HG02678 (cell line): ENCODE results near the gene THBS4.

ENCODE experiments used
- ATAC-seq: cut with Tn5 transposase; IDR thresholded peaks from one replicate; pipeline ENCODE4 v1.9.1; 2021; ENCODE audit warnings: mild to moderate bottlenecking, moderate library complexity; ENCODE audit not compliant: unreplicated experiment

The THBS4 gene

DNA sequence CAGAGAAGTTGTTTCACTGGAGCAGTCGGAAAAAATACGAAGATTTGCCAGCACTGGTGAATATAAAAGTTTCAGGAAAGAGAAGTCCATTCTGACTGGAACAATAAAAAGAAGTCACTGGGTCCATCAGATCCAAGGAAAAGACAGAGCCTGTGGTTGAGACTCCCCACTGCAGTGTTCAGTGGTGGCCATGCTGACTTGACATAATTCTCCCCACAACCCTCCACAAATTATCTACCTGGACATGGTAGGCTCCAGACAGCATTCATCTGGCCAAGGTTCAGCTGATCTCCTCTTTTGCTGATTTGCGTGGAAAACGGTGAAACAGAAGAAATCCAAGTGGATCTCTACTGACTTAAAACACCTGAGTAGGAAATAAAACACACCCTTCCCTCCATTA, 8.0 kb downstream of the THBS4 start:
- ATAC-seq, result no peak

DNA sequence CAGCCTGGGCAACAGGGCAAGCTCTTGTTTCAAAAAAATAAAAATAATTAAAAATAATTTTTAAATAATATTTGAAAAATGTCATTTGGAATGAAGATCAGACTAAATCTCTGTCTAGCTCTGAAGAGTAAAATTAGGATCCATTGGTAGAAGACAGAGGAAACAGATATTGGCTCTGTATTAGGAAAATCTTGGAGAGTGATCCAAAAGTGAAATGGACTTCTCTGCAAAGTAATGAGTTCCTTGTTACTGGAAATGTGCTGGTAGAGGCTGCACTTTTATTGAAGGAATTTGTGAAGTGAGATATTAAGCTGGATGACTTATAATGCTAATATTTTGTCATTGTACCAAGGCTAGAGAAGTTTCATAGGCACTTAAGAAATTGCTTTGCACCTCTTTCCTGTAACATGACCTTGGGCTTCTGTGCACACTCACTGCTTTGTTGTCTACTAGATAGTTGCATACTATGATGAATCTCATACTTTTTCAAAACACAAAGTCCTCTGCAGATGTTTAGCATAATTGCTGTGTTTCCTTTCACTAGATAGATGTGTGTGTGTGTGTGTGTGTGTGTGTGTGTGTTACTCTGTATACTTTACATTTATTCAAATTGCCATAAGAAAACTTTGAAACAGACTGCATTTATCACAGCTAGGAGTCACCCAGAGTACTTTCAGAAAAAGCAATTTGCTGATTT, 13.1 kb downstream of the THBS4 start:
- ATAC-seq, result no peak

DNA sequence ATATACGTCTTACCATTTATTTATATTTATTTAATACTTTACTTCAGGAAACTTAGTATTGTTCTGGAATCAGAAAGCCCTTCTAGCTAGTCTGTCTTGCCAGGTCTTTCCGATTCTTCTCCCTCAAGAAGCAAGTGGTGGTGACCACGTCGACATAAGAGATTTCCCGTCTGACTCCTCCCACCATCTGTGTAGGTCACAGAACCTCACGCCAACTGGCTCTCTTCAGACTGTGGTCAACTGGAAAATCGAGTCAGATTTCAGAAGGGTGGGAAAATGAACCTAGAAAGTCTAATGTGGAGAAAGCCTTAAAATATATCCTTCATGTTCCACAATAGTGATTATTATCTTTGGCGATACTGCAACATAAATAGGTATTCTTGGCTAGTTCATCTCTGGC, 17.3 kb downstream of the THBS4 start:
- ATAC-seq, result no peak

DNA sequence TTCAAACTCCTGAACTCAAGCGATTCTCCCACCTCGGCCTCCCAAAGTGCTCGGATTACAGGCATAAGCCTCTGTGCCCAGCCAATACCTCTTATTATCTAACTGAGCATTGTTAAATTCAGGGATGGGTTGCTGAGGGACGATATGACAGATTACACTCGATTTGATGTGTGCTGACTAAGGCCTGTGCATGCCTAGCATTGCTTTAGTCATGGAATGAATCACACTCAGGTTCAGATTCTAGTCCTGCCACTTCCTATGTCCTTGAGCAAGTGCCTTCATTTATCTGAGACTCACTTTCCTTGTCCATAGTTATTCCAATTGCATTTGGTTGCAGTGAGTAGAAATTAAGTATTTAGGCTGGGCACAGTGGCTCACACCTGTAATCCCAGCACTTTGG, 19.5 kb downstream of the THBS4 start:
- ATAC-seq, result no peak

DNA sequence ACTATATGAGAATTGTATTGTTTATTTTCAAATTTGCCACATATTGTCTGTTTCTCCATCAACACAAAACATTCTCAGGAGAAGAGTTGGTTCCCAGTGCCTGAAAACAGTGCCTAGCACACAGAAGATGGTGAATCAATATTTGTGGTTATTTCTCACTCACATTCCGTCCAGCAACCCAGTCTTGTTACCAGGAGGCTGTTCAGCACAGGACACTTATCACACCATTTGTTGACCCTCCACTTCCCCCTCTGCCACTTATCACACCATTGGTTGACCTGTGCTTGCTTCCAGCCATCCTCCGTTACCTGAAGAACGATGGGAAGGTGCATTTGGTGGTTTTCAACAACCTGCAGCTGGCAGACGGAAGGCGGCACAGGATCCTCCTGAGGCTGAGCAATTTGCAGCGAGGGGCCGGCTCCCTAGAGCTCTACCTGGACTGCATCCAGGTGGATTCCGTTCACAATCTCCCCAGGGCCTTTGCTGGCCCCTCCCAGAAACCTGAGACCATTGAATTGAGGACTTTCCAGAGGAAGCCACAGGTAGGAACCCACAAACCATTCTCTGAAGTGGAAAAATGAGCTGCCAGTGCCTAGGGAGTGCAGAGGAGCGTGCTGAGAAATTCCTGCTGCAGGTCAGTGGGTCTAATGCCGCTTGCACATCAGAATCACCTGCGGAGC, 20.5 kb downstream of the THBS4 start:
- no peak for ATAC-seq

DNA sequence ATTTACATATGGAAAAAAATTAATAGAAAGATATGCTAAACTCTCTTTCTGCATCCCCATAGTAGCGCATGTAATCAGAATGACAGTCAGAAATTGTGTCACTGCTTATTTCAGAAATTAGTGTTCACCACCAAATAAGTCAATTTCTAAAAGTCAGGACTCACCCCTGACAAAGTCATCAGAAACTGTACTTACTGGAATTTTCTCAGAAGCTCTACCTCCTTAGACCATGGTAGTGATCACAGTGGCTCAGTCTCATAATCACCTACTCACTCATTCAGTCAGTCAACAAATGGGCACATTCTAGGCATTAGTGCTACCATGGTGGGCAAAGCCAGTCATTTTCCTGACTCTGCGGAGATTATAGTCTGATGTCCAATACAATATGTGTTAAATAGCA, 22.0 kb downstream of the THBS4 start:
- no peak for ATAC-seq

DNA sequence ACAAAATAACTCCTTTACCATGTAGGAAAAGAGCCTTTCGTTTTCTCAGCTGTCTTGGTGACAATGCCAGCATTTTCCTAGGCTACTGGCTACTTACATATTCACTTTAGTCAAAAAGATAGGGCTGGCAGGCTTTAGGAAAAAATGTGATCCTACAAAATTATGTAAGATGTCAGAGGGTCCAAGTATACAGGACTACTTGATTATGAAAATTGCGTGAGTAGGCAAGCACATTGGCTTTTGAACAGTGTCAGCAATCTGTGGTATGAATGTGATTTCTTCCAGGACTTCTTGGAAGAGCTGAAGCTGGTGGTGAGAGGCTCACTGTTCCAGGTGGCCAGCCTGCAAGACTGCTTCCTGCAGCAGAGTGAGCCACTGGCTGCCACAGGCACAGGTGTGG, 22.8 kb downstream of the THBS4 start:
- no peak for ATAC-seq

DNA sequence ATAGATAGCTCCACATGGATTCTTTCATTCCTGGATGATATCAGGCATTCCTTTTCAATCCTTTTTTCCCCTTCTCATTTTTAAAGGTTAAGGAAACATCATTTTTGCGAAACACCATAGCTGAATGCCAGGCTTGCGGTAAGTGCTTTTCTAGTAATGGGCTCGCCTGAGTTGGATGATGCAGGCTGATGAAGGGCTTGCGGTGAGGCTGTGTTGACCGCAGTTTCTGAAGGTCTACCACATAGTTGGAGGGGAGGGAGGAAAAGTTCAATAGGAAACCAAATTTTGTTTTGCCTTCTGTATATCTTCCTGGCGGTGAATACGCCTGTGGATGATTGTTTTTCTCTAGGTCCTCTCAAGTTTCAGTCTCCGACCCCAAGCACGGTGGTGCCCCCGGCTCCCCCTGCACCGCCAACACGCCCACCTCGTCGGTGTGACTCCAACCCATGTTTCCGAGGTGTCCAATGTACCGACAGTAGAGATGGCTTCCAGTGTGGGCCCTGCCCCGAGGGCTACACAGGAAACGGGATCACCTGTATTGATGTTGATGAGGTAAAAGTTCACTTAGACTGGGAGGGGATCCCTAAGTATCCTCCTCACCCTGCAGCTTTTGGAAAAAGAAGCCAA, 24.3 kb downstream of the THBS4 start:
- no peak for ATAC-seq

DNA sequence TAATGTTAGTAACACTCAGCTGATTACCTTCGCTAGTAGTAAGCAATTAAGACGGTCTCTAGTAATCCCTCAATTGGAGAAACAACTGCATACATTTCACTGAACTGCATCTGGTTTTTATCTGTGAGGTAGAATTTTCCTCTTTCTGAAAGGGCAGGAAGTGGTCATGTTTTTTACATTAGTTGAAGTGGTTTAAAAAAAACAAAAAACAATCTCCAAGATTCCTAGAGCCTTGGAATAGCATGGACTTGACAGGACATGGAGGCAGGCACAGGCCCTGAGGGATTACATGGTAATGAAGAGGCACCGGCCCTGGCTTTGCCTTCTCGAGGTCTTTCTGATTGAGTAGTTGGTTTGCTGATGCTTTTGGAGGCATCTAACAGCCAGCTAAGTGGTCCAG, 25.8 kb downstream of the THBS4 start:
- no peak for ATAC-seq

DNA sequence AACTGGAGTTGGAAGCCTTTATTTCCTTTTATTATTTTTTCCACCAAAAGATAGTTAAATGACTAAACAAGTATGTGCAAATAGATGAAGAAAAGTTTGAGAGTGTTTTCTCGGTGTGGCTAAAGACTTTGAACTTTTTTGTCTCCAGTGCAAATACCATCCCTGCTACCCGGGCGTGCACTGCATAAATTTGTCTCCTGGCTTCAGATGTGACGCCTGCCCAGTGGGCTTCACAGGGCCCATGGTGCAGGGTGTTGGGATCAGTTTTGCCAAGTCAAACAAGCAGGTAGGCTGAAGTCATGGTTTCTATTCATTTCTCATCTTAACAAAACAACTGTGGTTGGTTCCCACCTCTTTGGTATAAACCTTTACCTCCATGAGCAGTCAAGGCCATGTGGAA, 26.4 kb downstream of the THBS4 start:
- no peak for ATAC-seq

DNA sequence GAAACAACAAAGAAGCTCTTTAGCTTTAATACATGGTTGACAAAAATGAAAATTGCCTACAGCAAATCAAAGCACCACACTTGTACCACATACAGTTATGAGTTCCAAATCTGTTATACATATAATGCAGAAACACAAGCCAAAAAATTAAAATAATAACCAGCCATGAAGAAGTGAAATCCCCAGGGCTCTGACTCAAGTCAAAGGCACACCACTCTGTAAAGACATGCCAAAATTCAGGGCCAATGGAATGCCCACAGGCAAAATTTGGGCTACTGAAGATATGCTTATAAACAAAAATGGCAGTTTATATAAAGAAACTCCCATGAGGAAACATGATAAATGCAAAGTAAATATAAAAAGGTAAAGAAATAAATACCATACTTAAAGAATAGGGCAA, 29.0 kb downstream of the THBS4 start:
- no peak for ATAC-seq

DNA sequence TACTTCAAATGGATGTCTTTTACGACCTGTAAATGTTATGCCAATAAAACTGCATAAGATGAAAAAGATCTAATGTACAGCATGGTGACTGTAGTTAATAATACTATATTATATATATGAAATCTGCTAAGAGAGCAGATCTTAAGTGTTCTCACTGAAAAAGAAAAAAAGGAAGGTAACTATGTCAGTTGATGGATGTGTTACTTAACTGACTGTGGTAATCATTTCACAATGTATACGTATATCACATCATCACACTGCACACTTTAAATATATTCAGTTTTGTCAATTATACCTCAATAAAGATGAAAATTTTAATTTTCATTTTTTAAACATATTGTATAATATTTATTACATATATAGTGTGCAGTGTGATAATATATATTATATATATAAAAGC, 31.9 kb downstream of the THBS4 start:
- no peak for ATAC-seq

DNA sequence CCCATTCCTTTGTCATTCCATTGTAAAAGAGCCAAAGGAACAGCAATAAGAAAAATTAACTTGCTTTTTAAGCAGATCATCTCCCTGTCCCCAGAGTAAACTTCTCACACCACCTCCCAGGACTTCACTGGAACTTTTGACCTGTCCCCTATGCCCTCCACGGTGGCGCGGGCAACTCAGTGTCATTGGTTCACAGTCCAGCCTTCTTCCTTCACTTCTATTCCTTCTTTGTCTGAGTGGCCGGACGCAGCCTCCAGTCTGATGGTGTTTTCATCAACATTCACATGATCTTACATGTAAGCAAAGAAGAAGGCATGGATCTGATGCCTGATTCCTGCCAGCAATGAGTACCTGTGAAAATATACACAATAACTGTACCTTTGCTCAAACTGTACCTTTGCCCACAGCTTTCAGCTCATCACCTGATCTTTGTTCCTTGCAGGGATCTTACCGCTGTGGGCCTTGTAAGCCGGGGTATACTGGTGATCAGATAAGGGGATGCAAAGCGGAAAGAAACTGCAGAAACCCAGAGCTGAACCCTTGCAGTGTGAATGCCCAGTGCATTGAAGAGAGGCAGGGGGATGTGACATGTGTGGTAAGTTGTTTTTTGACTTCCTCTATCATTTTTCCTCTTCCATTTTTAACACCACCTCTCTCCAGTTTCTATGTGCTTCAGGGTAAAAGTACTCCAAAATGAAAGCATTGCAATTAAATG, 32.5 kb downstream of the THBS4 start:
- ATAC-seq, result no peak

DNA sequence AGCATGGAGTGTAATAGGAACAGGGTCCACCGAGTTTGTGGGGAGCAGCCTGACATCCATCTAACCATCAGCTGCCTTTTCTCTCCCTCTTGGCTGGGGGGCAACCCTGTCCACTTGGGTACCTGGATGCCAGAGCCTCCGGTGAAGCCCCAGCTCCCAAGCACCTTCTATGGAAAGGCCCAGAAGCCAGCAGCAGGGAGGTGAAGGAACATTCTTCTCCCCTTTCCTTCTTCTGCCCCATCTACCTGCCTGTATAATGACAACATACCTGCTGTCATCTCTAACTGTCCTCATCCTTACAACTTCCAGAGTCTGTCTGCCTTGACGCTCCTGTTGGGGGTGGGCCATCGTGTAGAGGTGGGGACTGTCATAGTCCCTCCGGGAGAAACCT, 33.1 kb downstream of the THBS4 start:
- ATAC-seq, result no peak

DNA sequence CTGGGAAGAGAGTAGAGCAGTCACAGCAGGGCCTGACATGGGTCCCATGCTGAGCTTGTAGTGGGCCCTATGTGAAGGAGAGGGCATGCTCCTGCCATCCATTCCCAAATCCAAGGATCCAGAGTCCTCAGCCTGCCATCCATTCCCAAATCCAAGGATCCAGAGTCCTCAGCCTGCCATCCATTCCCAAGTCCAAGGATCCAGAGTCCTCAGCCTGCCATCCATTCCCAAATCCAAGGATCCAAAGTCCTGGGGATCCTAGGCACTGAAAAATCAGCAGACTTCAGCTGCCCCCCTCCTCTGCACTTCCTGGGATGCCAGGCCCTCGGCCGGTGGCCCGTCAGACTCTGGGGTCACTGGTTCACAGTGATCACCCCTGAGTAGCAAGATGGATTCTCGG, 33.6 kb downstream of the THBS4 start:
- no peak for ATAC-seq

DNA sequence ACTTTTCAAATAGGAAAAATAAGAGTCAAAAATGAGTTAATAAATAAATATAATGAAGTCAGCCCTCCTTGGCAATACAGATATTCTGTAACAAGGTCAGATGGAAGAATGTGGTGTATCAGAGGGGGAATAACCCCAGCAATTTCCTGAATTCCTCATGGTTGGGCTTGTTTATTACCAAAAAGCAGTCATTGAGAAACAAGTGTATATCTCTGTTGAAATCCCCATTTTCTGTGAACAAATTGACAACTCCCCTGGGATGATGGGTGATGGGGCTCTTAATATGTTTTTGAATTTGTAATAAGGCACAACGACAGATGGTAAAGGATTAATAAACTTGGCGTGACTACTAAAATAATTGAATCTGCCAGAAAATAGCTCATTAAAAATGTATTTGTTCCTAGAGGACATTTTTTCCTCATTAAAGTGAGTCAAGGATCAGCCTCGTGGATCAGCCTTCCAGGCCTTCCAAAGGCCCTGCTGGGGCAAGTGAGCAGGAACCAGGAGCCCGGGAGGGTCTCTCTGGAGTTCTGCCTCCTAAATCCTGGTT, 34.2 kb downstream of the THBS4 start:
- ATAC-seq, result no peak

DNA sequence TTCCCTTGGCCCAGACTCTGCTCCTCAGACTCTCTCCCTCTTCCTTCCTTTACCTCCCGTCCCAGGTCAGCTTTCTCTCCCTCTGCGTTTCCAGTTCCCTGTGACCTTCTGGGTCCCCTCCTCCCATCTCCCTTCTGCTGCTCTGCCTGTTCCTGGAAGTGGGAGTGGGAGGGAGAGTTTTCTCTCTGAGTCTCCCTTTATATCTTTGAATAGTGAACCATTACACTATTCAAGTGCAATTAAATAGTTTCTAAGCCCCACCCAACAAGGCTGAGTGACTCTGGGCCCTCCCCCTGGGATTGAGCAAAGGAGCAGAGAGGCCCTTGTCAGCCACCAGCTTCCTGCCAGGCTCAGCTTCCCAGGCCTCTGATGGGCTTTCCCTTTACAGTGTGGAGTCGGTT, 34.8 kb downstream of the THBS4 start:
- no peak for ATAC-seq

DNA sequence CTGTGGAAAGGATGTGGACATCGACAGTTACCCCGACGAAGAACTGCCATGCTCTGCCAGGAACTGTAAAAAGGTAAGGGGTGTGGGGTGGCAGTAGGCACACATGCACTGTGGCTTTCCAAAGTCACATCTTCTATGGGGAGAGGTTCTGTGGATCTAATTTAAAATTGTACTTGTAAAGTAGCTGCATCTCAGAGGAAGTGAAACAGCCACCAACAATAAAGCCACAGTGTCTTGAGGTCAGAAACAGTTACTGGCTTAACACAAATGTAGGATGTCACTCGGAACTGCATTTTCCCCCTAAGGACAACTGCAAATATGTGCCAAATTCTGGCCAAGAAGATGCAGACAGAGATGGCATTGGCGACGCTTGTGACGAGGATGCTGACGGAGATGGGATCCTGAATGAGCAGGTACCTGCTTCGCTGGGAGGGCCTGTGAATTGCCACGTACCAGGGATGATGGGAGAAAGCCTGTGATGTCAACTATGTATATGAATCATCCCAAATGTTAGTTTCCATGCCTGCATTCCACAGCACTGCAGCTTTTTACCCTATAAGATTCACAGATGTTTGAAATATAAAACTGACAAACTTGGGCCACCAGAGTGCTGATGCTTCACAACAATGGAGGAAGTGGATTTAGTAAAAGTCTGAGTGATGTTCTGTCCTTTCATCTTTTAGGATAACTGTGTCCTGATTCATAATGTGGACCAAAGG, 35.3 kb downstream of the THBS4 start:
- peak; percentile 62 for ATAC-seq

DNA sequence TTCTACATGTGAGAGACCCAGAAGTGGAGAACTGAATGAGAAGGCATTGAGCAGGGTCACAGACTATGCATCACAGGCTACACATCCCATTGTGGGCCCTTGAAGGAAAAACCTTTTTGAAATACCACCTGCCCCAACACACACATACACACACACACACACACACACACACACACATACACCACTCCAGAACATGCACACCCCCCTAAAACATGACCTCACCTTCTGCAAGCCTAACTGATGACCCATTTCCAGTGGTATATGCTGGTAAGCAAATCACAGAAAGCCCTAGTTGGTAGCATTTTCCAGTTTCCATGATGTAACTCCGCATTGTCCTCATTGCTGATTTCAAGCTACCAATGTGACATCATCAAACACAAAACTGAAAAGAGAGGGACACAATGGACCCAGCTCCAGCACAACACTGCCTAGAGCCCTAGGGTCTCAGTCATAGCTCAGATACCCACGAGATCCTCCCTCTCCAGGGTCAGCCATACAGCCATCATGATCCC, 36.4 kb downstream of the THBS4 start:
- ATAC-seq, result no peak
